Measurements from ENCODE around the gene ZW10. TPM values are rescaled to one million over a fixed set of nuclear protein-coding genes. Genes with fewer than 3 reads are reported as not detected.

The ZW10 gene
- total RNA-seq, 1 experiment from 2014 or later: 9.9 TPM

- DNase-seq (ENCODE audit: low read depth): no peak
- in situ Hi-C loops (cut with HindIII; ENCODE audit: low pct_unique_long_range_greater_than_20kb, low sequenced_read_pairs): no loop called here
Measured at GRCh38 chr11:113683481-113684046, 89.9 kb downstream of the ZW10 start.

Other genes with a start within 250 kb of the ZW10 start
- 0.32 TPM in 1 of 2 replicates, not detected in the other for gene TMPRSS5, start 67.4 kb downstream of the ZW10 start, total RNA-seq (2014; rRNA removed; shearing (Covaris generic); ENCODE audit: low replicate concordance)
- not detected in 2 replicates for gene CLDN25, start 6.1 kb upstream of the ZW10 start, total RNA-seq (2014; rRNA removed; shearing (Covaris generic); ENCODE audit: low replicate concordance)
- gene USP28, start 101.9 kb upstream of the ZW10 start, total RNA-seq (2014; rRNA removed; shearing (Covaris generic); ENCODE audit: low replicate concordance): 16.8 and 24.9 TPM in 2 replicates
- gene HTR3B, start 131.1 kb upstream of the ZW10 start, total RNA-seq (2014; rRNA removed; shearing (Covaris generic); ENCODE audit: low replicate concordance): not detected in 2 replicates
- gene HTR3A, start 201.4 kb upstream of the ZW10 start, total RNA-seq (2014; rRNA removed; shearing (Covaris generic); ENCODE audit: low replicate concordance): not detected in 2 replicates

All from Caki2 (cell line).